GM18498 (cell line): ENCODE measurements around the gene PSG5.
"Not testable (repeated sequence)": the region's sequence is repeated elsewhere in the genome, so short reads cannot be mapped to it uniquely, and the experiment has no call there.

Source experiments
- ATAC-seq: cut with Tn5 transposase; IDR thresholded peaks from one replicate; pipeline ENCODE4 v1.9.1; 2021; ENCODE audit warnings: mild to moderate bottlenecking, moderate library complexity; ENCODE audit not compliant: unreplicated experiment

PSG5 gene

DNA sequence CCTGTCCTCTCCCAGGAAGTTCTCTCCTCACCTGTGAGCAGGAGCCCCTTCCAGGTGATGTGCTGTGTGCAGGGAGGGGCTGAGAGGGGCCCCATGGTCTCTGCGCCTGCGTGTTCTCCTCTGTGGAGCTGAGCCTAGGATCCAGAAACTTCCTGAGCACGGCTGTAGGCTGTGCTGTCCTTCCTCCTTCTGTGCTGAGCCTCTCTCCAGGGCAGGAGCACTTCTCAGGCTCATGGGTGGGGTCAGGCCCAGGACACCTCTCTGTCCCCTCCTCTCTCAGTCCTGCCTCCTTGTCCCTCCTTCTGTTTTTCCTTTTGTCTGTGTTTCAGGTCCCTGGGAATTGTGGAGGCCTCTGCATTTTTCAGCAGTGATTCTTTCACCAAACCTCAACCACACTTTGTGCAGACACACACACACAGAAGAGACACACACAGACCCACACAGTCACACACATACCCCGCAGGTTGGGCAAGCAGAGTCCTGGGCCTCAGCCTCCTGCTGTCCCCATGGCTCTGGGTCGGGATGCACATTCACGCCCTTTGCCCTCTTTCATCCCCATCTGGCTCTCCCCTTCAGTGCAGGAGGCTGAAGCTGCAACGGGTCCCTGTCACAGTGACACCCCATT lies at the start of gene PSG5:
TSS of gene PSG5 (minus strand) at position 226 of the 625 bp plus-strand sequence. CDS start at position 95, 131 bp downstream.
- ATAC-seq, result not testable (repeated sequence)

DNA sequence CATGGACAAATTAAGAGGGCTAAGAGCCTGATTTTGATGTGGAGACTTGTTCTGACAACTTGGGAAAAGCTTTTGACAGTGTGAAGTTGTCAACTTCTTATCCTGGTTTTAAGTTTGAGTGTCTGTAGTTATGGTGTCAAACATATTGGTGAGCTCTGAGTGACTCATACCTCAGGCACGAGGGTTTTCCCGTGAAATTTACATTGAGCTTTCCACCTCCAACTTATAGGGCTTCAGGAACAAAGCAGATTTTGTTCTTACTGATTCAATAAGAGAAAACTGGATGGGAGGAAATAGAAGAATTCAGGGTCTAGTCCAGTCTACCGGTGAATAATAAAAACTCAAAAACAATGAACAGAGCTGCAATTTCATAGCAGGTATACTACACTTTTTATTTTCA lies 49.4 kb upstream of the PSG5 start:
- not testable (repeated sequence) for ATAC-seq

GRCh38 chr19:43229315-43229714 lies 43.0 kb upstream of the PSG5 start:
- no peak for ATAC-seq

DNA sequence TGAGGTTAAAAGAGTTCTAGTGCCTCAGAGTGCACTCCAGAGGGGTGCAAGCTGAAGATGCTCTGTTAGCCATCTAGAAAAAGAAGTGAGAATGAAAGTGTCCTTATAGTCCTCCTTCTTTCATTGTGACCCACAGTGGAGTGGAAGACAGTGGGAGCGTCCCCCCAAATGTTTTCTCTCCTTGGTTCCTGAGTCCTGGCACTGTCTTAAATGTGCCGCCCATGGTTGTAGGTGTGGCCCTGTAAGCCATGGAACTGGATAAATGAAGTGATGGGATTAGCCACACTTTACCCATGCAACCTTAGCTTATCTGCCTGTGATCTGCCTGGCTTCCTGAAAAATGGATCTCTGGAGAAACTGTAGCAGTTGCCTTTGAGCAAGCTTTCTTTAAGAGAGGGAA lies 42.4 kb upstream of the PSG5 start:
- ATAC-seq, result not testable (repeated sequence)

DNA sequence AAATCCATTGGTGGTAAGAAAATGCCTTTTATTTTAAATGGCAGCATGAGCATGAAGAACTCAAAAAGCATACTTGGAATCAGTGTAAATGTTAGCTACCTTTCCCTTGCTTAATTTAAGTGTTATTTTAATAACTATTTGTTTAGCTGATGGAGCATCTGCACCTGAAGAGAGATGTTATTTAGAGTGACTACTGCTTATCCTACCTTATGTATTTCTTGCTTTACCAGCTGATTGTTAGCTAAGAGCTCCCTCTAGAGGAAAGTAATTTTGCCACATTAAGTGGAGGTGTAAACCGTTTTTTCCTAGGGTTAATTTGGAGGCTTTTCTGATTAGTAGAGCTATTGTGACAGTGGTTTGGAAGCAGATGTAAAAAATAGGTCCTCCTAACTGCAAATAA lies 40.6 kb upstream of the PSG5 start:
- ATAC-seq, result not testable (repeated sequence)

- no peak for ATAC-seq
Observed at GRCh38 chr19:43224855-43225253, 38.5 kb upstream of the PSG5 start.

DNA sequence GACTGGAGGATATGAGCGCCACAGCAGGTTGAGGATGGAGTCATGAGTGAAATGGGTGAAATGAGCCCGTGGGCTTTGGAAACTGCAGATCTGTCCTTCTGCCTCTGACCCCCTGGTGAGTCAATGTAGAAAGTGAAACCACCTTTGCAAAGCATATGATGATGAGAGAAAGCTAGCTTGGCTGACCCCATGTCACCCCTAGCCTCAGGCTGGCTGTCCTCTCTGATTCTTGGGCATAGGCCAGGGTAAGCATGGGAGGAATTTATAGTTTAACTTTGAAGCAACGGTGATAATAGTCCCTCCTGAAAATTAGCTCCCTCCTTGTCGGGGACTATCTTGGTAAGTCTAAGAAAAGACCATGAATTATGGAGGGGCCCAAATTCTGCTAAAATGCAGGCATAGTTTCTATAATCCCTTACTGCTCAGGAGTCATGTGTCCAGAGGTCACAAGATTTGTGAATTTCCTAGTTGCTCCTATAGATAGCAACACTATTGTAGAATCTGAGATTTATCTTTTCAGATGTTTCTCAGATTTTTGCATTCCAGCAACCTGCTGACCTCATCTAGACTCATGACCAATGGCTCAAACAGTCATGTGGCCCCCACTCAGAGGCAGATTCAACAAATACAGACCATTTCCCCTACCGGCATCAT lies 38.0 kb upstream of the PSG5 start:
- not testable (repeated sequence) for ATAC-seq

GRCh38 chr19:43221891-43222290 lies 35.6 kb upstream of the PSG5 start:
- ATAC-seq, result not testable (repeated sequence)

GRCh38 chr19:43219136-43219535 lies 32.8 kb upstream of the PSG5 start:
- not testable (repeated sequence) for ATAC-seq

GRCh38 chr19:43215881-43216280 lies 29.5 kb upstream of the PSG5 start:
- ATAC-seq, result not testable (repeated sequence)

DNA sequence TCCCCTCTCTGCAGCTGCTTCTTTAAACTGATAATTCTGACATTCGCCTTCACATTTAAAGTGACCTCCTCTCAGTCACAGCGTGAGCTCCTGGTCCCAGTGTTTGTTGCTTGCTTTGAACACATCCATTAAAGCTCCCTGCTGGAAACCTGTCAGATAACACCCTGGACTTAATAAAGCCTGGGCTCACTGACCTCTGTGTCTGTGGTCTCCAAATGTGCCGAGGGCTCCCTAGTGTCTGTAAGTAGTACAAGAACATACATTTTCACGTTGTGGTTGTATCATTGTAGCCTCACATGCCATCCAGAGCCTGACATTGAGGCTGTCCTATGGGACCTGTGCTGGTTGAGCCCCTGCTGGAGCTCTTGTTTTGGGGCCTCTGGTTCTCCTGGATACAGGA lies 21.7 kb upstream of the PSG5 start:
- no peak for ATAC-seq

DNA sequence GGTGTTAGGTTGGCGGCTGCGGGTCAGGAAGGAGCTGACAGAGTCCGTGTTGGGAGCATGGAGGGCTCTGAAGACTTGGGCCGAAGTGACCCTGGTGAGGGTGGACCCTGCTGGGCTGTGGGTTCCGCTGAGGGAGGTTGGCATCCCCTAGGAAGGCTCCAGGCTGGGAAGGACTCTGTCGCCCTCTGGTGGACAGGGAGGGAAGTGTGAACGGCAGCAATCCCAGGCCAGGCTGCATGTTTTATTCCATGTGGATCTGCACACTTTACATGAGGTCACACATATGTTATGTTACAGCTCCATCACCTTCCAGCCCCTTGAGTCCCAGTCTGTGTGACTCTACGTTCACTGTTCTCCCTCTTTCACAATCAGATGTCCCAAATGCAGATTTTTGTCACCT lies 20.8 kb upstream of the PSG5 start:
- ATAC-seq, result not testable (repeated sequence)

GRCh38 chr19:43205471-43206105 lies 19.3 kb upstream of the PSG5 start, which contains the start of gene PSG4:
PSG4 (minus strand) TSS chr19:43205638; CDS start chr19:43205536, 102 bp downstream.
- ATAC-seq, result not testable (repeated sequence)

DNA sequence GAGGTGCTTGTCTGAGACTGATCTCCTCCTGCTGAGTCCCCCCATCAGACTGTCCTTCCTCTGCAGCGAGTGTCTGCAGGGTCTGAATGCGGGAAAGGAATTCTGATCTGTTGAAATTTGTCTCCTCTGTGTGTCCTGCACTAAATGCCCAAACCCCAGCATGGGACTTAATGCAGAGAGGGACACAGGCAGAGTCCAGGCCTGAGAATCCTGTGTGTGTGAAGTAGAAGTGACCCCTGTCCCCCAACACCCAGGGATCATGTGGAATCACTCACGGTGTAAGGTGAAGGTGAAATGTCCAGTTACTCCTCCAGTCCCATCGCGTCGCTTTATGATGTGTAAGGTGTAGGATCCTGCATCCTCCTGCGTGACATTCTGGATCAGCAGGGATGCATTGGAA lies 17.3 kb upstream of the PSG5 start:
- ATAC-seq, result not testable (repeated sequence)

DNA sequence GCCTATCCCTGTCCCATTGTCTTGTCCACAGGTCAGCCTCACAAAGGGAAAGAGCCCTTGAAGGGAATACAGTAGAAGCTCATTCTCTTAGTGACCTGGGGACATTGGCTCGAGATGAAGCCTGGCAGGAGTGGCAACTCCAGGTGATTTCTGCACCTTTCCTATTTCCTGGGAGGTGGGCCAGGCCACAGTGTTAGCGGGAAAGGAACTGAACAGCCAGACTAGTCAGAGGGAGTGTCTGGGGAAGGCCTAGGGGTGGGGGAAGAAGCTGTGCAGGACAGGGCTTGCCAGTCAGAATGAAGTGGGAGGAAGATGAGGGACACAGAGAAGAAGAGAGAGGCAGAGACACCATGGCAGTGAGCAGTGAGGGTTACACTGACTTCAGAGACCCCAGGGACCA lies 15.6 kb upstream of the PSG5 start:
- ATAC-seq, result not testable (repeated sequence)

DNA sequence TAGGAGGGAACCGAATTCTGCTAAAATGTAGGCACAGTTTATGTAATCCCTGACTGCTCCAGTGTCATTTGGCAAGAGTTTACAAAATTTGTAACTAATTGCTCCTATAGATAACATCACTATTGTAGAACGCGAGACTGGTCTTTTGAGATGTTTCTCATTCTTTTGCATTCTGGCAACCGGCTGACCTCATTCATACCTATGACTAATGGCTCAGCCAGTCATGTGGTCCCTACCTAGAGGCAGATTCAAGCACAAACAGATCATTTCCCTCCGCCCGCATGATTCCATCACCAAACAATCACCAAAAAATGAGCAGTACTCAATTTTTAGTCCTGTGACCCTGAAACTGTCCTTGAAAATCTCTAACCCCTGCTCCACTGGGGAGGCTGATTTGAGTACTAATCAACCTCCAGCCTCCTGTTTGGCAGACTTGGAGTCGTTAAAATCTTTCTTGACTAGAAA lies 15.0 kb upstream of the PSG5 start:
- not testable (repeated sequence) for ATAC-seq

GRCh38 chr19:43198686-43199419 lies 12.5 kb upstream of the PSG5 start:
- ATAC-seq, result not testable (repeated sequence)

GRCh38 chr19:43197666-43198397 lies 11.5 kb upstream of the PSG5 start:
- ATAC-seq, result not testable (repeated sequence)

DNA sequence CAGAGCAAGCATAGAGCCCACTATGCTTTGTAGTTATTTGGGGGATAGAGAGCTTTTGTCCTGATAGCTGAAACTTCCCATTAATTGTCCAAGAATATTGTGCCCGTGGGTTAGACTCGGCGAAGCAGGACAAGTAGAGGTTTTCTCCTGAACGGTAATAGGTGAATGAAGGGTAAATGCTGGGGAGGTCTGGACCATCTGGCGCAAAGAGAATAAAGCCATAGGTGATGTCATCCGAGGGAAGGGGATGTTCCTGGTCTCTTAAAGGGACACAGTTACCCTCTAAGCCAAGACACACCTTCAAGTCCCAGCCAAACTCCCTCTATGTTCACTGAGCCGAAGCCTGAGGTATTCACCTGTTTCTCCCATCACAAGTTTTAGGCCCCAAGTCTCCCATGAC lies 8.1 kb upstream of the PSG5 start:
- not testable (repeated sequence) for ATAC-seq

DNA sequence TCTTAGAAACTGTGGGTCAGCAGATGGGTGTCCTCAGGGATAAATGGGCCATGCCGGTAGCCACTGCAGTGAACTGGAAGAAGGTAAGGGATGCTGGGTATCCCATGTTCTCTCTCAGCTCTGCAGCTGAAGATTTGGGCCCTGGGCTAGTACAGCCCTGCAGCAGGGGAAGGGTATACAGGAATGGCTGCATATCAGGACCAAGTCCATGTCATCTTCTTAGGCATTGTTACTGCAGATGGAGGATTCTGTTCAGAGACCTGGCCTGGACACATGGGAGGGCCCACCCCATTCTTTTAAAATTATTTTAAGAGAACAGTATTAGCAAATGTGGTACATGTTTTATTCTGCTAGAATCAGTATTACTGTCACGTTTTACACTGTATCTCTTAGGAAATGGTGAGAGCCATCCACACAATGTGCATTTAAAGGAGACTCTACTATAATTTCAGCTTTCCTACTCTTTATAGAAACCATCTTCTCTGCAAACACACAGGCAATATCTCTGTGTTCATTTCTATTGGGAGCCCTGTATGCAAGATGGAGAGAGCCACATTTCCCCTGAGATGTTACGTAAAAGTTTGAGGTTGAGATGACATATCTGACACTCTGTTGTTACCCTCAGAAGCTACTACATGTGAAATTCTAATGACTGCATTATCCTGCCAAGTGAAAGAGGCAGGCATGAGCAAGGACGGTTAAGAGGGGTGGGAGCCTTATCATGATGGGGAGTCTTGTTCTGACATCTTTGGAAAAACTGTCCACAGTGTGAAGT lies 6.2 kb upstream of the PSG5 start:
- ATAC-seq, result not testable (repeated sequence)
